A549 (cell line): ENCODE data around the gene ADAMTS10. TPM values are rescaled to one million over a fixed set of nuclear protein-coding genes. Genes with fewer than 3 reads are reported as not detected.

Source experiments
- ATAC-seq, 2 experiments: fragments of 200-7000 bp in 1 of 2; fragments of >200 bp in 1 of 2; cut with Nextera tagmentation in 1 of 2; cut with Tn5 transposase in 1 of 2; 3 replicates each; pipeline versions ENCODE4 v1.8.0 to v1.9.1; 2018 to 2020; ENCODE audit warnings: mild to moderate bottlenecking in 1 of 2, moderate library complexity in 1 of 2
- CTCF ChIA-PET: fragments of 300-600 bp; sonication (Branson Sonifier 250); formaldehyde crosslinking; extraction: SDS; loops from one replicate; lab custom pipeline; 2021; ENCODE audit warnings: antibody characterized with exemption, inconsistent platforms; lab: Yijun Ruan, JAX
- POLR2A ChIA-PET: fragments of 350-600 bp; formaldehyde crosslinking; extraction: SDS; loops from one replicate; lab custom pipeline; 2021; ENCODE audit warnings: antibody characterized with exemption, inconsistent platforms; lab: Yijun Ruan, JAX
- DNase-seq, 2 experiments: peaks; one replicate each; pipeline versions ENCODE4 v3.0.0 to v3.0.0-alpha.2; 2011 to 2016; ENCODE audit warnings: low read depth in 1 of 2, low spot score in 1 of 2
- FAIRE-seq: peaks from 2 replicates; lab custom pipeline; 2011; peaks lifted over from hg19 to GRCh38; lab: Jason Lieb, UNC
- H3K27ac ChIP-seq, 2 experiments: fragments of >200 bp; sonication (Bioruptor Twin); formaldehyde crosslinking; 3 replicates each; pipeline ENCODE4 v1.5.1; 2016 to 2017
- H3K4me1 ChIP-seq: fragments of >200 bp; sonication (Bioruptor Twin); formaldehyde crosslinking; 3 replicates; pipeline ENCODE4 v1.6.1; 2016
- H3K4me2 ChIP-seq: fragments of >200 bp; sonication (Bioruptor Twin); formaldehyde crosslinking; 3 replicates; pipeline ENCODE4 v1.6.1; 2016
- H3K4me3 ChIP-seq: fragments of >200 bp; sonication (Bioruptor Twin); formaldehyde crosslinking; 3 replicates; pipeline ENCODE4 v1.5.1; 2016
- H3K9me3 ChIP-seq: fragments of >200 bp; sonication (Bioruptor Twin); formaldehyde crosslinking; 3 replicates; pipeline ENCODE4 v1.6.1; 2016
- FOSL2 ChIP-seq, 2 experiments: fragments of 450-650 bp in 1 of 2; fragments of >200 bp in 1 of 2; sonication (Bioruptor Twin) in 1 of 2; formaldehyde crosslinking; IDR thresholded peaks; 2 replicates each; pipeline versions ENCODE4 v1.5.0 to v1.6.1; 2016 to 2020; ENCODE audit warnings: mild to moderate bottlenecking in 1 of 2, moderate library complexity in 1 of 2
- GATA3 ChIP-seq: IDR thresholded peaks from 2 replicates; pipeline ENCODE4 v1.6.1; 2012; ENCODE audit warnings: borderline replicate concordance
- HOXA7 ChIP-seq: fragments of 250-450 bp; sonication (Bioruptor Pico); IDR thresholded peaks from 2 replicates; pipeline ENCODE4 v1.5.0; 2020; ENCODE audit warnings: mild to moderate bottlenecking, moderate library complexity
- HOXB13 ChIP-seq: fragments of 250-450 bp; sonication (Bioruptor Pico); IDR thresholded peaks from 2 replicates; pipeline ENCODE4 v1.5.0; 2020; ENCODE audit warnings: low read depth, mild to moderate bottlenecking, moderate library complexity
- HOXB5 ChIP-seq: fragments of 250-450 bp; sonication (Bioruptor Pico); IDR thresholded peaks from 2 replicates; pipeline ENCODE4 v1.5.0; 2020; ENCODE audit warnings: mild to moderate bottlenecking, moderate library complexity
- JUN ChIP-seq, 2 experiments: fragments of >200 bp; sonication (Bioruptor Twin); formaldehyde crosslinking; IDR thresholded peaks; 2 replicates in 1 of 2; 3 replicates in 1 of 2; pipeline ENCODE4 v1.6.1; 2016 to 2017
- JUNB ChIP-seq: fragments of >200 bp; sonication (Bioruptor Twin); formaldehyde crosslinking; IDR thresholded peaks from 2 replicates; pipeline ENCODE4 v1.6.1; 2016
- KDM5A ChIP-seq: fragments of 200-600 bp; sonication (generic); IDR thresholded peaks from 2 replicates; pipeline ENCODE4 v1.6.1; 2016; ENCODE audit warnings: antibody characterized with exemption, mild to moderate bottlenecking
- MYC ChIP-seq: IDR thresholded peaks from 2 replicates; pipeline ENCODE4 v1.6.1; 2012; ENCODE audit warnings: mild to moderate bottlenecking, inconsistent platforms, low read length, improper control_type of control experiment, borderline replicate concordance
- NR3C1 ChIP-seq: fragments of >200 bp; sonication (Bioruptor Twin); formaldehyde crosslinking; IDR thresholded peaks from 3 replicates; pipeline ENCODE4 v1.6.1; 2017
- POLR2A ChIP-seq: IDR thresholded peaks from 2 replicates; pipeline ENCODE4 v1.6.1; 2012; ENCODE audit warnings: mild to moderate bottlenecking, low read length
- POLR2AphosphoS2 ChIP-seq: conservative IDR thresholded peaks from 2 replicates; pipeline ENCODE4 v1.6.1; 2012; ENCODE audit warnings: low read length, improper control_type of control experiment, inconsistent platforms
- RAD21 ChIP-seq, 2 experiments: fragments of >200 bp in 1 of 2; sonication (Bioruptor Twin) in 1 of 2; formaldehyde crosslinking in 1 of 2; IDR thresholded peaks in 1 of 2; conservative IDR thresholded peaks in 1 of 2; 2 replicates in 1 of 2; 3 replicates in 1 of 2; pipeline ENCODE4 v1.6.1; 2012 to 2018; ENCODE audit warnings: inconsistent platforms in 1 of 2
- TFCP2L1 ChIP-seq: fragments of 250-450 bp; sonication (Bioruptor Pico); IDR thresholded peaks from 2 replicates; pipeline ENCODE4 v1.5.0; 2021; ENCODE audit warnings: mild to moderate bottlenecking
- ZFP36 ChIP-seq: fragments of 450-650 bp; IDR thresholded peaks from 2 replicates; pipeline ENCODE4 v1.6.1; 2014; ENCODE audit warnings: borderline replicate concordance; ENCODE audit not compliant: partially characterized antibody
- ZSCAN20 ChIP-seq: fragments of 250-450 bp; sonication (Bioruptor Pico); IDR thresholded peaks from 2 replicates; pipeline ENCODE4 v1.8.0; 2022; ENCODE audit warnings: mild to moderate bottlenecking, moderate library complexity
- WGBS: methylation state at CpG from one replicate; pipeline ENCODE4 v1.1.6; 2017; ENCODE audit errors: missing lambda C conversion rate; 5-methylcytosine and 5-hydroxymethylcytosine counted together
- polyA plus RNA-seq, 4 experiments: library from polyadenylated mRNA; depleted of rRNA in 3 of 4; stranded (reverse); fragments of >200 nt; fragmentation: RNase III in 1 of 4; extraction: RNeasy Plus Mini Kit Qiagen cat#74134 plus additional on column Dnase treatment in 1 of 4; gene quantifications; 2 replicates in 3 of 4; 3 replicates in 1 of 4; pipeline ENCODE4 v1.2.3, GENCODE V29; 2011 to 2017
- TF ChIP-seq, protein P1 (sequence below): IDR thresholded peaks from 2 replicates; pipeline ENCODE4 v1.6.1; 2012; ENCODE audit warnings: low read depth, borderline replicate concordance
- TF ChIP-seq, protein P2 (sequence below): IDR thresholded peaks from 2 replicates; pipeline ENCODE4 v1.6.1; 2012
- TF ChIP-seq, protein P3 (sequence below): fragments of 450-650 bp; IDR thresholded peaks from 2 replicates; pipeline ENCODE4 v1.6.1; 2014; ENCODE audit warnings: antibody characterized with exemption
- TF ChIP-seq, protein P4 (sequence below): fragments of 250-450 bp; sonication (Bioruptor Pico); IDR thresholded peaks from 2 replicates; pipeline ENCODE4 v1.5.0; 2020; ENCODE audit warnings: low read depth, mild to moderate bottlenecking, moderate library complexity
- TF ChIP-seq, protein P5 (sequence below): fragments of >200 bp; sonication (Bioruptor Twin); formaldehyde crosslinking; IDR thresholded peaks from 2 replicates; pipeline ENCODE4 v1.6.1; 2016
- TF ChIP-seq, protein P6 (sequence below): fragments of >200 bp; sonication (Bioruptor Twin); formaldehyde crosslinking; IDR thresholded peaks from 3 replicates; pipeline ENCODE4 v1.5.1; 2016
- TF ChIP-seq, protein P7 (sequence below): IDR thresholded peaks from 2 replicates; pipeline ENCODE4 v1.6.1; 2012

The ADAMTS10 gene
- polyA plus RNA-seq, 2 of the 4 experiments (the other 2 are of a cell fraction), result 26.7 to 49.3 TPM

DNA sequence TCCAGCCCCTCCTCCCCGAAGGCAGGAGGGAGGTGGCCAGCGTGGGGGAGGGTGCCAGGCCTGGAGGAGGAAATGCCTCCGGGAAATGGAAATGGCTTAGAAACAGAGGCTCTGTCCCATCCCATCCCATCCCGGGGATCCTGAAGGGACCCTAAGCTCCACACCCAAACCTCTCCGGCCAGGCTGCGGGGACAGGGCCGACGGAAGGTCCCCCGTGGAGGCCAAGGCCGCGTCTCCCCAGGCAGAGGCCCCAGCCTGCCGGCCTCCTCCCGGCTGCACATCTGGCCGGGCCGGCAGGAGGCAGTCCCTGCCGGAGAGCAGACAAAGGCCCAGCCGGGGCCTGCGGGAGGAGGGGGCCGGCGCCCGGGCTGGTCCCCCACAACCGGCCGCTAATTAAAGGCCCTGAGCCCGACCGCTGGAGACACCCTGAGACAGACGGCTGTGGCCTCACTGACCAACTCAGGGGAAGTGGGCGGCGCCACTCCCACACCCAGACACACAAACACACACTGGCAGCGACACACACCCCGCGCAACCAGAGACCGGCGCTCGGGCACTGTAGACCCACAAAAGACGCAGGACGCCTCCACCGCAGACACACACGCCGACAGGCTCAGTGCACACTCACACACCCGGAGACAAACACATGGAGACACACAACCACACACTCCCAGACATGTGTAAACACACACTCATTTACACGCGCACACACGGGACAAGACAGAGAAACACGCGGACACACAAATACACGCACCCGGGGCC lies 1.1 kb downstream of the ADAMTS10 start:
- Histone ChIP-seq H3K9me3 (peaks cover 13% of the 10 kb centered on the region), H3K4me2 (peak overlapping the region; percentile 76), H3K27ac (peak overlapping the region; percentile 98 to 99), H3K4me1 (peaks cover 45% of the 10 kb centered on the region), H3K4me3 (peak overlapping the region; percentile 58)
- ChIA-PET POLR2A (no interaction called here), CTCF (interaction anchor here (0.9 kb wide), 2 partner anchors 18 to 30 kb away, joined by 3 to 5 read pairs; no protein-coding TSS in a partner anchor)
- TF ChIP-seq TFCP2L1 (0 out of 2 replicates have a peak, but pooled peaks have one; percentile 42), HOXB13 (0 out of 2 replicates have a peak, but pooled peaks have one; percentile 25), JUN (IDR thresholded peaks at IDR 0.05) (peak; percentile 17 to 79; a peak in 2 of 5 replicates), NR3C1 (no peak), MYC (no peak), RAD21 (conservative IDR thresholded peaks at IDR 0.05 in 1 of 2, IDR thresholded peaks at IDR 0.05 in 1 of 2) (peak in 1 of 2 experiments; percentile 16; a peak in 1 of 5 replicates), KDM5A (no peak)
- TF ChIP-seq, protein P1, sequence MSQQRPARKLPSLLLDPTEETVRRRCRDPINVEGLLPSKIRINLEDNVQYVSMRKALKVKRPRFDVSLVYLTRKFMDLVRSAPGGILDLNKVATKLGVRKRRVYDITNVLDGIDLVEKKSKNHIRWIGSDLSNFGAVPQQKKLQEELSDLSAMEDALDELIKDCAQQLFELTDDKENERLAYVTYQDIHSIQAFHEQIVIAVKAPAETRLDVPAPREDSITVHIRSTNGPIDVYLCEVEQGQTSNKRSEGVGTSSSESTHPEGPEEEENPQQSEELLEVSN, result no peak
- TF ChIP-seq, protein P2, sequence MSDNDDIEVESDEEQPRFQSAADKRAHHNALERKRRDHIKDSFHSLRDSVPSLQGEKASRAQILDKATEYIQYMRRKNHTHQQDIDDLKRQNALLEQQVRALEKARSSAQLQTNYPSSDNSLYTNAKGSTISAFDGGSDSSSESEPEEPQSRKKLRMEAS, result peak; percentile 3
- TF ChIP-seq, protein P3, sequence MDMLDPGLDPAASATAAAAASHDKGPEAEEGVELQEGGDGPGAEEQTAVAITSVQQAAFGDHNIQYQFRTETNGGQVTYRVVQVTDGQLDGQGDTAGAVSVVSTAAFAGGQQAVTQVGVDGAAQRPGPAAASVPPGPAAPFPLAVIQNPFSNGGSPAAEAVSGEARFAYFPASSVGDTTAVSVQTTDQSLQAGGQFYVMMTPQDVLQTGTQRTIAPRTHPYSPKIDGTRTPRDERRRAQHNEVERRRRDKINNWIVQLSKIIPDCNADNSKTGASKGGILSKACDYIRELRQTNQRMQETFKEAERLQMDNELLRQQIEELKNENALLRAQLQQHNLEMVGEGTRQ, result no peak
- TF ChIP-seq, protein P4, sequence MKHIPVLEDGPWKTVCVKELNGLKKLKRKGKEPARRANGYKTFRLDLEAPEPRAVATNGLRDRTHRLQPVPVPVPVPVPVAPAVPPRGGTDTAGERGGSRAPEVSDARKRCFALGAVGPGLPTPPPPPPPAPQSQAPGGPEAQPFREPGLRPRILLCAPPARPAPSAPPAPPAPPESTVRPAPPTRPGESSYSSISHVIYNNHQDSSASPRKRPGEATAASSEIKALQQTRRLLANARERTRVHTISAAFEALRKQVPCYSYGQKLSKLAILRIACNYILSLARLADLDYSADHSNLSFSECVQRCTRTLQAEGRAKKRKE, result no peak
- FAIRE-seq (no peak), ATAC-seq (peak; percentile 72), DNase-seq (peak; percentile 44 to 91)
- WGBS, result 2% methylated on average over 13 of the region's 47 CpGs

DNA sequence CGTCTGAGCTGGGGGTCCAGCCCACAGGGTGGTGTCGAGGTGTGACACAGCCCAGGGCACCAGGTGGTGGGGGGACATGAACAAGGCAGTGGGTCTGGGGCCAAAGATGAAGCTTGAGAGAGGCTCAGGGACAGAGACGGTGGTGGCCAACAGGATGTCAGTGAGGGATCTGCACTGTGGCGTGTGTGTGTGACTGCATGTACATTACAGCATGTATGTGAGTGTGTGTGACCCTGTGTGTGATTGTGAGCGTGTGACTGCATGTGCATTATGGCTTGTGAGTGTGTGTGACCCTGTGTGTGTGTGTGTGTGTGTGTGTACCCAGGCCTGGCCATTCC lies 1.6 kb downstream of the ADAMTS10 start:
- ChIA-PET CTCF (interaction anchor here (0.9 kb wide), 2 partner anchors 18 to 29 kb away, joined by 3 to 5 read pairs; no protein-coding TSS in a partner anchor), POLR2A (no interaction called here)
- FAIRE-seq, result no peak
- DNase-seq, result no peak
- Histone ChIP-seq H3K4me2 (peak overlapping the region; percentile 76), H3K4me1 (peaks cover 45% of the 10 kb centered on the region), H3K4me3 (peak overlapping the region; percentile 58), H3K9me3 (peaks cover 16% of the 10 kb centered on the region), H3K27ac (peak overlapping the region; percentile 98 to 99)
- 31% methylated on average over 5 of the region's 5 CpGs for WGBS
- peak; percentile 9 to 43; a peak in 4 of 6 replicates for ATAC-seq
- TF ChIP-seq HOXA7 (CRISPR knock-in tag) (0 out of 2 replicates have a peak, but pooled peaks have one; percentile 32), JUNB (no peak), KDM5A (no peak), POLR2AphosphoS2 (no peak), GATA3 (0 out of 2 replicates have a peak, but pooled peaks have one; percentile 4), FOSL2 (IDR thresholded peaks at IDR 0.05) (no peak), FOSL2 (CRISPR knock-in tag; IDR thresholded peaks at IDR 0.05) (no peak), ZSCAN20 (CRISPR knock-in tag) (no peak), ZFP36 (no peak), POLR2A (peak; percentile 26; the same call in 1 of the 2 replicates), HOXB5 (CRISPR knock-in tag) (no peak)
- TF ChIP-seq, protein P2, result no peak
- TF ChIP-seq, protein P5, sequence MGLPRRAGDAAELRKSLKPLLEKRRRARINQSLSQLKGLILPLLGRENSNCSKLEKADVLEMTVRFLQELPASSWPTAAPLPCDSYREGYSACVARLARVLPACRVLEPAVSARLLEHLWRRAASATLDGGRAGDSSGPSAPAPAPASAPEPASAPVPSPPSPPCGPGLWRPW, result no peak
- TF ChIP-seq, protein P6, sequence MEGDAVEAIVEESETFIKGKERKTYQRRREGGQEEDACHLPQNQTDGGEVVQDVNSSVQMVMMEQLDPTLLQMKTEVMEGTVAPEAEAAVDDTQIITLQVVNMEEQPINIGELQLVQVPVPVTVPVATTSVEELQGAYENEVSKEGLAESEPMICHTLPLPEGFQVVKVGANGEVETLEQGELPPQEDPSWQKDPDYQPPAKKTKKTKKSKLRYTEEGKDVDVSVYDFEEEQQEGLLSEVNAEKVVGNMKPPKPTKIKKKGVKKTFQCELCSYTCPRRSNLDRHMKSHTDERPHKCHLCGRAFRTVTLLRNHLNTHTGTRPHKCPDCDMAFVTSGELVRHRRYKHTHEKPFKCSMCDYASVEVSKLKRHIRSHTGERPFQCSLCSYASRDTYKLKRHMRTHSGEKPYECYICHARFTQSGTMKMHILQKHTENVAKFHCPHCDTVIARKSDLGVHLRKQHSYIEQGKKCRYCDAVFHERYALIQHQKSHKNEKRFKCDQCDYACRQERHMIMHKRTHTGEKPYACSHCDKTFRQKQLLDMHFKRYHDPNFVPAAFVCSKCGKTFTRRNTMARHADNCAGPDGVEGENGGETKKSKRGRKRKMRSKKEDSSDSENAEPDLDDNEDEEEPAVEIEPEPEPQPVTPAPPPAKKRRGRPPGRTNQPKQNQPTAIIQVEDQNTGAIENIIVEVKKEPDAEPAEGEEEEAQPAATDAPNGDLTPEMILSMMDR, result no peak
- TF ChIP-seq, protein P7, sequence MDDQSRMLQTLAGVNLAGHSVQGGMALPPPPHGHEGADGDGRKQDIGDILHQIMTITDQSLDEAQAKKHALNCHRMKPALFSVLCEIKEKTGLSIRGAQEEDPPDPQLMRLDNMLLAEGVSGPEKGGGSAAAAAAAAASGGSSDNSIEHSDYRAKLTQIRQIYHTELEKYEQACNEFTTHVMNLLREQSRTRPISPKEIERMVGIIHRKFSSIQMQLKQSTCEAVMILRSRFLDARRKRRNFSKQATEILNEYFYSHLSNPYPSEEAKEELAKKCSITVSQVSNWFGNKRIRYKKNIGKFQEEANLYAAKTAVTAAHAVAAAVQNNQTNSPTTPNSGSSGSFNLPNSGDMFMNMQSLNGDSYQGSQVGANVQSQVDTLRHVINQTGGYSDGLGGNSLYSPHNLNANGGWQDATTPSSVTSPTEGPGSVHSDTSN, result no peak
